NCI-H524 treated with DMSO at 0.1 percent for 48 hours (cell line): ENCODE data around the gene CAMKMT.

Source experiments
- DNase-seq: peaks from one replicate; lab custom pipeline; 2025; lab: John Stamatoyannopoulos, UW

Gene CAMKMT

GRCh38 chr2:44361330-44362206 is at the start of gene CAMKMT, which contains the start of gene PREPL:
CAMKMT (plus strand) TSS chr2:44361947.
PREPL (minus strand) TSS chr2:44361494; CDS start chr2:44346342, 15,152 bp downstream.
- peak; percentile 92 for DNase-seq

- no peak for DNase-seq
Measured at GRCh38 chr2:44314362-44314761, 47.4 kb upstream of the CAMKMT start.

- no peak for DNase-seq
Measured at GRCh38 chr2:44315945-44316344, 45.8 kb upstream of the CAMKMT start.

GRCh38 chr2:44320832-44321231 is 40.9 kb upstream of the CAMKMT start:
- DNase-seq: no peak

- no peak for DNase-seq
Measured at GRCh38 chr2:44321360-44321759, 40.4 kb upstream of the CAMKMT start.

GRCh38 chr2:44324971-44325426 is 36.7 kb upstream of the CAMKMT start:
- no peak for DNase-seq

- no peak for DNase-seq
Measured at GRCh38 chr2:44325897-44326296, 35.9 kb upstream of the CAMKMT start.

- no peak for DNase-seq
Measured at GRCh38 chr2:44326548-44327264, 35.0 kb upstream of the CAMKMT start.

- no peak for DNase-seq
Measured at GRCh38 chr2:44328750-44329149, 33.0 kb upstream of the CAMKMT start.

GRCh38 chr2:44329343-44329742 is 32.4 kb upstream of the CAMKMT start:
- no peak for DNase-seq

- DNase-seq: no peak
Measured at GRCh38 chr2:44330801-44331200, 30.9 kb upstream of the CAMKMT start.

GRCh38 chr2:44333994-44334393 is 27.8 kb upstream of the CAMKMT start:
- DNase-seq: no peak

GRCh38 chr2:44335806-44336538 is 25.8 kb upstream of the CAMKMT start:
- no peak for DNase-seq

GRCh38 chr2:44342854-44343253 is 18.9 kb upstream of the CAMKMT start:
- no peak for DNase-seq

GRCh38 chr2:44347526-44347925 is 14.2 kb upstream of the CAMKMT start:
- DNase-seq: no peak

- DNase-seq: no peak
Measured at GRCh38 chr2:44348400-44348799, 13.3 kb upstream of the CAMKMT start.

GRCh38 chr2:44349506-44349905 is 12.2 kb upstream of the CAMKMT start:
- DNase-seq: no peak

GRCh38 chr2:44351088-44351487 is 10.7 kb upstream of the CAMKMT start:
- DNase-seq: no peak

GRCh38 chr2:44351676-44352075 is 10.1 kb upstream of the CAMKMT start:
- DNase-seq: no peak

- DNase-seq: no peak
Measured at GRCh38 chr2:44352510-44352909, 9.2 kb upstream of the CAMKMT start.

GRCh38 chr2:44354761-44355160 is 7.0 kb upstream of the CAMKMT start:
- no peak for DNase-seq

- DNase-seq: peak; percentile 25
Measured at GRCh38 chr2:44358503-44358902, 3.2 kb upstream of the CAMKMT start.
